ENCODE data around the gene BPIFA1. TPM values are rescaled to one million over a fixed set of nuclear protein-coding genes. Genes with fewer than 3 reads are reported as not detected.

The BPIFA1 gene
- polyA plus RNA-seq, 3 donors = not detected

GRCh38 chr20:33217052-33217451 is 18.7 kb upstream of the BPIFA1 start, which contains the start of gene BPIFA3:
BPIFA3 (plus strand) TSS chr20:33217352; CDS start chr20:33217537, 185 bp downstream.
- no peak within 1 kb of the TSS for H3K4me3 Mint-ChIP-seq
- 100% methylated on average over 1 of the region's 2 CpGs for WGBS (ENCODE audit: insufficient coverage)
- peaks cover 15 to 18% (median 18%) of the 10 kb centered on the region in 3 donors for H3K27me3 Mint-ChIP-seq (ENCODE audit: low read depth in 3 of 3)
- intact Hi-C loops (cut with micrococcal nuclease) = no loop called here
- H3K27ac Mint-ChIP-seq = no peak within 1 kb of the TSS
- no peak for TF ChIP-seq CTCF (IDR thresholded peaks at IDR 0.05)
- H3K9me3 ChIP-seq (replicated peaks in 1 of 2; ENCODE audit: control insufficient read depth in 1 of 2, insufficient read depth in 1 of 2, low read length in 2 of 2) = no peaks in the 10 kb centered on the region
- no peak within 1 kb of the TSS for H2AFZ ChIP-seq (ENCODE audit: insufficient read depth, low read depth, low read length, poor library complexity, severe bottlenecking)
- no peak within 1 kb of the TSS for H3K4me3 ChIP-seq (replicated peaks in 1 of 3; ENCODE audit: low read depth in 2 of 3, low read length in 3 of 3)
- H4K20me1 ChIP-seq (ENCODE audit: insufficient read depth, low read length) = no peaks in the 10 kb centered on the region
- no peak within 1 kb of the TSS for H3K27ac ChIP-seq (ENCODE audit: low read depth in 1 of 2, low read length in 2 of 2)
- H3K9ac ChIP-seq (ENCODE audit: insufficient read depth, low read length, poor library complexity, severe bottlenecking) = no peak within 1 kb of the TSS
- no peaks in the 10 kb centered on the region for H3K36me3 Mint-ChIP-seq
- no peaks in the 10 kb centered on the region for H3K36me3 ChIP-seq (replicated peaks in 1 of 2; ENCODE audit: control insufficient read depth in 1 of 2, insufficient read depth in 2 of 2, low read length in 2 of 2)
- H3K9me3 Mint-ChIP-seq = no peaks in the 10 kb centered on the region
- H3K4me1 Mint-ChIP-seq = no peaks in the 10 kb centered on the region
- no peak for DNase-seq
- H3K79me2 ChIP-seq (ENCODE audit: insufficient read depth, low read length) = no peaks in the 10 kb centered on the region
- H3K4me1 ChIP-seq (ENCODE audit: control insufficient read depth in 1 of 2, insufficient read depth in 2 of 2, low read length in 2 of 2) = no peaks in the 10 kb centered on the region
- H3K4me2 ChIP-seq (replicated peaks; ENCODE audit: extremely low read depth, low read length, poor library complexity, severe bottlenecking) = no peak within 1 kb of the TSS
- H3K27me3 ChIP-seq (ENCODE audit: control insufficient read depth in 2 of 2, insufficient read depth in 2 of 2, low read length in 2 of 2) = no peaks in the 10 kb centered on the region

GRCh38 chr20:33224399-33224798 is 11.4 kb upstream of the BPIFA1 start:
- H3K27ac ChIP-seq (ENCODE audit: low read depth in 1 of 2, low read length in 2 of 2) = no peak overlapping the region
- intact Hi-C loops (cut with micrococcal nuclease) = no loop called here

More at GRCh38 chr20:33224399-33224798, 11.4 kb upstream of the BPIFA1 start:
- peaks cover 0 to 2% (median 0%) of the 10 kb centered on the region in 7 donors for H3K9me3 Mint-ChIP-seq
- H3K4me1 Mint-ChIP-seq = no peaks in the 10 kb centered on the region
- Histone ChIP-seq H3K4me1 (ENCODE audit: control insufficient read depth in 1 of 2, insufficient read depth in 2 of 2, low read length in 2 of 2) (no peaks in the 10 kb centered on the region), H3K9me3 (replicated peaks in 1 of 2; ENCODE audit: control insufficient read depth in 1 of 2, insufficient read depth in 1 of 2, low read length in 2 of 2) (no peaks in the 10 kb centered on the region), H2AFZ (ENCODE audit: insufficient read depth, low read depth, low read length, poor library complexity, severe bottlenecking) (no peak overlapping the region), H3K9ac (ENCODE audit: insufficient read depth, low read length, poor library complexity, severe bottlenecking) (no peak overlapping the region), H3K79me2 (ENCODE audit: insufficient read depth, low read length) (no peaks in the 10 kb centered on the region), H3K4me3 (replicated peaks in 1 of 3; ENCODE audit: low read depth in 2 of 3, low read length in 3 of 3) (no peak overlapping the region), H3K36me3 (replicated peaks in 1 of 2; ENCODE audit: control insufficient read depth in 1 of 2, insufficient read depth in 2 of 2, low read length in 2 of 2) (no peaks in the 10 kb centered on the region), H3K27me3 (ENCODE audit: control insufficient read depth in 2 of 2, insufficient read depth in 2 of 2, low read length in 2 of 2) (no peaks in the 10 kb centered on the region), H4K20me1 (ENCODE audit: insufficient read depth, low read length) (no peaks in the 10 kb centered on the region), H3K4me2 (replicated peaks; ENCODE audit: extremely low read depth, low read length, poor library complexity, severe bottlenecking) (no peak overlapping the region)
- DNase-seq = no peak
- no peak for TF ChIP-seq CTCF (IDR thresholded peaks at IDR 0.05)
- H3K27ac Mint-ChIP-seq = no peak overlapping the region
- no peak overlapping the region for H3K4me3 Mint-ChIP-seq
- H3K27me3 Mint-ChIP-seq (ENCODE audit: low read depth in 3 of 3) = peaks cover 0 to 16% (median 6%) of the 10 kb centered on the region in 3 donors
- WGBS (ENCODE audit: insufficient coverage) = 90% methylated on average over 3 of the region's 4 CpGs
- H3K36me3 Mint-ChIP-seq = no peaks in the 10 kb centered on the region

All from CD14-positive monocyte (primary cell).